GM11168 (cell line): ENCODE data around the gene RARG.

Source experiments
- in situ Hi-C: fragments of 300-500 bp; cut with MboI; formaldehyde crosslinking; loops from one replicate; pipeline ENCODE4 v1.12.0; 2022; ENCODE audit warnings: low sequenced_read_pairs; ENCODE audit not compliant: unreplicated experiment

Gene RARG

GRCh38 chr12:53195516-53196420 lies 36.2 kb downstream of the RARG start:
- in situ Hi-C loops, result no loop called here

- in situ Hi-C loops, result no loop called here
These were observed 37.0 kb downstream of the RARG start for GRCh38 chr12:53194973-53195372.

DNA sequence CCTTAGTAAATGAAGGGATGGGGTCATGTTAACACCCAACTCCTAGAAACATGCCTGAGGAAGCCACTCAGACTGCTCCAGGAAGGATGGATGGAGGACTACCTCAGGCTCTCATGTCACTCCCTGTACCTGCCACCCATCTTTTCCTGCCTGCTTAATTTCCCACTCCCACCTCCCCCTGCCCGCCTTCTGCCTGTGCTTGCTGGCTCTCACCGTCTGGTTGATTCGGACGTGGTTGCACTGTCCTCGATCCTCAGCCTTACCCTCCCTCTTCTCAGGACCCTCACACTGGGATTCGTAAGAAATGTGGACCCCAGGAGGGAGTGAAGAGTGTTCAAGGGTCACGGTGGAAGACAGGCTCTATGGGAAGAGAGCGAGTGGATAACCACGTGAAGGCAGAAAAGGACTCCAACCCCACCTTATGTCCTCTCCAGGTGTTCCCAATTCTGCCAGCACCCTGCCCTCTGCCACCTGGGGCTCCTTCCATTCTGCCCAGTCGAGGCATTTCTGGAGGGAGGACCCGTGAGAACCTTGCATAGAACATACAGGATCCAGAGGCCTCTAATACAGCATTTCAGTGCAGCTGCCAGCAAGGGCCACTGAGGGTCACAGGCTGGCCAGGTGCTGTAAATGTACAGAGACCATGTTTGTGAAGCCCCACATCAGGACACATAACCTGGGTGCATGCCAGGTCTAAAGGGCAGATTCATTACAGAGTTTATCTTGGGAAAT lies 37.9 kb downstream of the RARG start:
- in situ Hi-C loops, result no loop called here

DNA sequence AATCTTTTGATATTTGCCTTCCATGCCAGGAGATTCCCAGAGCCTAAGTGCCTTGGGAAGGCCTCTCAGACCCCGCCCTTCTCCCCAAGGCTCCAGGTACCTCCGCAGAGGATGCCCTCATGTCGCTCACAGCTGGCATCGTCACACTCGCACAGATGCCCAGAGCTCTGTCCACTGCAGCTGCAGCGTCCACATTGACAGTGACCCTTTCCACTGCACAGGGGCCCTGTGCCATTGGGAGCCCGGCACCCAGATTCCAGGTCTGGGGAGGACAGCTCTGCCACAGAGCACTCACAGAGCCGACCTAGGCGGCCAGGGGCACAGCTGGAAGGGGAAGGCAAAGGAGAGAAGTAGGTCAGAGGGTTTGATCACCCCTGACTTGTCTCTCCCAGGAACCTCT lies 39.0 kb downstream of the RARG start:
- in situ Hi-C loops, result no loop called here

- in situ Hi-C loops, result no loop called here
These were observed 39.4 kb downstream of the RARG start for GRCh38 chr12:53192531-53193021.

DNA sequence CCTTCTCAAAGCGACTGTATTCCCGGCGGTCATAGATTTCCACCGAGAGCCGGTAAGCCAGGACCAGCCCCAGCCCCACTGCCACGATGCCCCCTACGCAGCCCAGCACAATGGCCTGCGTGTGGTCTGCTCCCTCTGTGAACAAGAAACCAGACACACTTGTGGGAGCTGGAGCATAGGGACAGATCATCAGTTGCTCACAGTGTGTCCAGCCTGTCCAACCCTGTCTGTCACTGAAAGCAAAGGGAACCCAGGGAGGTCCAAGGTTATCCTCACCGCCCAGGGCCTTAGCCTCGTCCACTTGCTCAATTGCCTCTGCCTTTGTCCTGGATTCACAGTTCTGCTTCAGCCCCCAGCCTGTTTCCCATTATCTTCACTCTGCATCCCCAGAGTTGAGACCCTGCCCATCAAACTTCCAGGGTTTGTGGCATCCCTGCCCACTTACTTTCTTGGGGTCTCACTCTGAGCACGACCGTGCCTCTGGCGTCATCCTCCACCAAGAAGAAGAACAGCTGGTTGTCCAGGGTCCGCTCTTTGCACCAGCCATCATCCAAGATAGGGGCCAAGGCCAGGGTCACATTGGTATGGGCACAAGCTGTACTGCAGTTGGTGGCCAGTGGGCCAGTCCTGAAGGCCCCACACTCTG lies 40.0 kb downstream of the RARG start:
- in situ Hi-C loops, result no loop called here

GRCh38 chr12:53191096-53191884 lies 40.7 kb downstream of the RARG start:
- in situ Hi-C loops, result no loop called here

GRCh38 chr12:53190108-53190729 lies 41.8 kb downstream of the RARG start:
- in situ Hi-C loops, result no loop called here

- in situ Hi-C loops, result no loop called here
These were observed 44.7 kb downstream of the RARG start for GRCh38 chr12:53187145-53187899.

GRCh38 chr12:53186745-53187144 lies 45.3 kb downstream of the RARG start:
- in situ Hi-C loops, result no loop called here

DNA sequence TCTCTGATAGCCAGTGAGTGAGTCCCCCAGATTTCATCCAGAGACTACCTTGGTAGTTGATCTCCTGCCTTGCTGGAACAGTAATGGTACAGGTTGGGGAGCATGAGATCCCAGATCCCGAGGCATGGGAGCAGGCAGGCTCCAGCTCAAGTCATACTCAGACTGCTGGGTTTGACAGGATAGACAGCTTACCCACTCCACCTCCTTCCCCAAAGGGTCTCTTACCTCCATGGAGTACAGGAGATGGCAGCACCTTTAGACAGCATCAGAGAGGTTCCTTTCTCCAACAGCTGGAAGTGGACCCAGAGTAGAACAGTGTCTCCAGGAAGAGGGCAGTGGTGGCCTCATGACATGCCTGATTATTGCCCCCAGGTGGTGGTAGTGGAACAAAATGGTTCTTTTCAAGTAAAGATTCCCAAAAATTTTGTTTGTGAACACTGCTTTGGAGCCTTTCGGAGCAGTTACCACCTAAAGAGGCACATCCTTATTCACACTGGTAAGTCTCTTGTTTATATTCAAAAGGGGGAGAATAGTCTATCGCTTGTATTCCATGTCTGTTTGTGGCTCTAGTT lies 46.3 kb downstream of the RARG start:
- in situ Hi-C loops, result no loop called here

DNA sequence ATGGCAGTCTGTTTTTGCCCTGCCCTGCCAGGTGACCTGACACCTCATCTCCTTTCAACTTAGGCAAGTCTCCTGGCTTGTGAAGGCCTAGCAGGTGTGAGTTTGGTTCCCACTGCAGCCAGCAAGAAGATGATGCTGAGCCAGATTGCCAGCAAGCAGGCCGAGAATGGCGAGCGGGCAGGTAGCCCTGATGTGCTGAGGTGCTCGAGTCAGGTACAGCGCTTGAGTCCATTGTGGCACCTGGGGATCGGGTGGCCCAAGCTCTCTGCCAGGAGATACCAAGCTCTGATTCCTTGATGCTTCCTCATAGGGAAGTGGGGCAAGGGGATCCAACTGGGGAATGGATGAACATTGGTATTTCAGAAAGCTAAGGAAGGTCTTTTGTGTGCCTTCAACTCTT lies 47.2 kb downstream of the RARG start:
- in situ Hi-C loops, result no loop called here

DNA sequence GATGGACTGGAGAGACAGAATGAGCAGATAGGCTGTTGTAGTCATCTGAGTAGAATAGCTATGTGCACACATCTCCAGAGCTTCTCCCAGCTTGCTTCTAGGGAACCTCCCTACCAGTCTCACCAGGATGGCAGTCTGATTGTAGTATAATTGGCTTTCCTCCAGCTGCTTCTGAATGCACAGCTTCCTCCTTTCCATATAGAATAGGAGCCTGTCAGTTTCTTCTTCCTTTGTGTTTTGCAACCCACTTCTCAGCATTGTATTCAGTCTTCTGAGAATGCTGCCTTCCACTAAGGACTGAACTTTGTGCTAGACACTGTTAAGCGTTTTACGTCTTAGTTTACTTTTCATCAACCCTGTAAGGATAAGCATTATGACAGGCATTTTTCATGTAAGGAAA lies 49.1 kb downstream of the RARG start:
- in situ Hi-C loops, result no loop called here

DNA sequence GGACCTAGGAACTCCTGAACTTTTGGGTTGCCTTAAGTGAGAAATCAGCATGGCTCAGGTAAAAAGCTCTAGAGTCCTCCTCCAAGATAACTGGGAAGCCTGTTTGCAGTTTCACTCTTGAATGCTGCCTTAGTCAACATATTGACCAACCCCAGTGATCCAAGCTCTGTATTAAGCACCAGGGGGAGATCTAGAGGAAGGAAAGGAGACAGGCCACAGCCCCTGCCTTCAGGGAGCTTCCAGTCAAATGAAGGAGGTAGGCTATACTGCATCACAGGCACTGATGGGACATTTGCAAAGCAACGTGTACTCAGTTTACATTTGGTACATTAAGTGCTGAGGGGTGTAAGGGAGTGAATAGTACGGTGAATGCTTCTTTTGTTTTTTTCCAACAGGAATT lies 50.1 kb downstream of the RARG start:
- in situ Hi-C loops, result no loop called here

DNA sequence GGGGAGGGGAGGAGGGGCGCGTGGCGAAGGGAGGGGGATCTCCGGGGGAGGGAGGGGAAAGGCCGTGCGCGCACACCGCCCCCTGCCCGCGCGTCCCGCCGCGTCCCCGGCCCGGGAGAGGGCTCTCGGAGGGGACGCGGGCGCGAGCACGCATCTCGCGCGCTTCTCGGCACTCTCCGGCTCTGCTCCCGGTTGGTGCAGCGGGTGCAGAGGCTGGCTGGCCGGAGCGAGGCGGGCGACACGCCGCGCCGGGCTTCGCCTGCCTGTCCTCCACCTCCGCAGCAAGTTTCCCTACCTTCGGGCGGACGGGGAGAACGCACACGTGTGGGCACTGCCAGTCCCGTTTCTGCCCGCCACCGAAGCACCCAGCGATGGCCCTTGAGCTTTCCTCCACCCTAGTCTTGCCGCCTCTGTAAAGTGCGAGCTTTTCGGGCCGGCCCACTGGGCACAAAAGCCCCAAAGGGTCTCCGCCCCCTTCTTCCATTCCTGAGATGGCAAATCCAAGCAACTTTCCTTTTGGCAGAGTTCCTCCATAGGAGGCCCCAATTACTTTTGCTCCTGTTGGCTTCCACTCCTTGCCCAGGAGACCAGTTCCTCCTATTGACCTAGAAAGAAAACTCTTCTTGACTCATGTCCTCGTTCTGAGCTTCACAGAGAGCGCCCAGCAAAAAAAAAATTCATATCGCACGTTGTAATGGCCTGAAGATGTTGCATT lies 50.9 kb downstream of the RARG start:
- in situ Hi-C loops, result no loop called here

GRCh38 chr12:53180220-53180930 lies 51.6 kb downstream of the RARG start, which contains the start of the genes CSAD and ZNF740:
CSAD (minus strand) TSS chr12:53180925; CDS start chr12:53173470, 7,455 bp downstream.
ZNF740 (plus strand) TSS chr12:53180722; CDS start chr12:53181984, 1,262 bp downstream.
- in situ Hi-C loops, result no loop called here

DNA sequence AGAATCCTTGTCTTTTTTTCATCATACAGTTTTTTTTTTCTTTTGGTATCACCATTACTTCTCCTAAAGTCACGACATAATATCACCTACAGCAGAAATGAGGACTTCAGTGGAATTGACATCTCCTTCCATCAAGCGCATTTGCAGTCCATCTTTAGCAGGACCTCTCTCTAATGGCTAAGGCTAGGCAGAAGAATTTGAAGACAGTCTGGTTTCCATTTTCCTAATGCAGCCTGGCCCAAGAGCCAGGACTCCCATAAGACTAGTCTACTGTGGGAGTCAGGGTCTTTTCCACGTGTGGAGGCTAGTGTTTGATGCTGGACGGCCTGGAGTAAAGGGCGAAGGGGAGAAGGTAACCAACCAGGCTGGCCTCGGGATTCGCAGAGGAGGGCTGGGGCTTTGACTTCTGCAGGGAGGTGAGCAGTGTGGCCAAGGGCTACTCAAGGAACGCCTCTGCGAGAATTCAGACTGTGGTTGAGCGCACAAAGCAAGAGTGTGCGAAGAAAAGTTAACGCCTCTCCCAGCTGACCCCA lies 52.3 kb downstream of the RARG start:
- in situ Hi-C loops, result no loop called here
